Ovary (tissue), 3 donors: Measurements from ENCODE around the gene PSMD2.

ENCODE experiments used
- CTCF ChIP-seq, 3 donors: fragments of 450-650 bp in 2 of 3; fragments of 200-600 bp in 1 of 3; IDR thresholded peaks; one replicate each; pipeline versions ENCODE4 v1.5.1 to v1.8.0; 2016 to 2022; ENCODE audit warnings: antibody characterized with exemption in 3 of 3, mild to moderate bottlenecking in 1 of 3
- POLR2A ChIP-seq: fragments of 450-650 bp; IDR thresholded peaks from one replicate; pipeline ENCODE4 v1.6.1; 2017; ENCODE audit warnings: antibody characterized with exemption, mild to moderate bottlenecking, moderate library complexity
- donor health status: DM: no; HTN: no; CAD: no.

- no peak for TF ChIP-seq CTCF (IDR thresholded peaks at IDR 0.05)
- TF ChIP-seq POLR2A: no peak
Measured at GRCh38 chr3:184351511-184352148, 52.6 kb downstream of the PSMD2 start.
